22Rv1 (cell line): ENCODE measurements around the gene GPA33.

ENCODE experiments used
- ZFX ChIP-seq: fragments of 450-650 bp; IDR thresholded peaks from 2 replicates; pipeline ENCODE4 v1.6.1; 2017; ENCODE audit warnings: antibody characterized with exemption, borderline replicate concordance
- TF ChIP-seq, protein P1 (sequence below): fragments of 450-650 bp; IDR thresholded peaks from 2 replicates; pipeline ENCODE4 v1.5.1; 2017; ENCODE audit warnings: mild to moderate bottlenecking

DNA sequence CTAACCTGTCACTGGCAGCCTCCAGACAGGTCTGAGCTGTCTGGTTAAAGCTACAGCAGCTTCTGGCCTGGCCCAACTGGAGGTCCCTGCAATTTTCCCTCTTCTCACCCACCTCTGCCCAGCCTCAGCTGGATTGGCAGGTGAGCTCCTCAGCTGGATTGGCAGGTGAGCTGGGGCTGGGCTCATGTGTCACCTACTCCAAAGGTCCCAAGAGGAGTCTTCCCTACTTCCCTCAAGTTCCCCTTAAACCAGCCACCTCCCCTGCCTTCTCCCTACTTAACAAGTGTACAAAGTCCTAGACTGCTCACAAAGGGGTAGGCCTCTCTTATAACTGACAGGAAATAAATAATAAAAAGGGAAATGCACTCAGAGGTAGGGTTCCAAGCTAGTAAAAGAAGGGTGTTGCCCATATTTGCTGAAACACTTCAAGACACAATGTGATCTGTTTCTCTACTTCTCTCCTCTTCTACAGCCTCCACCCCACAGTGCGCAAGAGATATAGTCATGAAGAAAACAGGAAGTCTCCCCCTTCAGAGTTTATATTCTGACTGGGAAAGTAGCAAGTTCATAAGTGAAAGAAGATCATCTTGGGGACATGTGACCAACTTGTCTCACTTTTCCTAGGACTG is at the start of gene GPA33:
- TF ChIP-seq, protein P1, sequence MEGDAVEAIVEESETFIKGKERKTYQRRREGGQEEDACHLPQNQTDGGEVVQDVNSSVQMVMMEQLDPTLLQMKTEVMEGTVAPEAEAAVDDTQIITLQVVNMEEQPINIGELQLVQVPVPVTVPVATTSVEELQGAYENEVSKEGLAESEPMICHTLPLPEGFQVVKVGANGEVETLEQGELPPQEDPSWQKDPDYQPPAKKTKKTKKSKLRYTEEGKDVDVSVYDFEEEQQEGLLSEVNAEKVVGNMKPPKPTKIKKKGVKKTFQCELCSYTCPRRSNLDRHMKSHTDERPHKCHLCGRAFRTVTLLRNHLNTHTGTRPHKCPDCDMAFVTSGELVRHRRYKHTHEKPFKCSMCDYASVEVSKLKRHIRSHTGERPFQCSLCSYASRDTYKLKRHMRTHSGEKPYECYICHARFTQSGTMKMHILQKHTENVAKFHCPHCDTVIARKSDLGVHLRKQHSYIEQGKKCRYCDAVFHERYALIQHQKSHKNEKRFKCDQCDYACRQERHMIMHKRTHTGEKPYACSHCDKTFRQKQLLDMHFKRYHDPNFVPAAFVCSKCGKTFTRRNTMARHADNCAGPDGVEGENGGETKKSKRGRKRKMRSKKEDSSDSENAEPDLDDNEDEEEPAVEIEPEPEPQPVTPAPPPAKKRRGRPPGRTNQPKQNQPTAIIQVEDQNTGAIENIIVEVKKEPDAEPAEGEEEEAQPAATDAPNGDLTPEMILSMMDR: no peak
- TF ChIP-seq ZFX: no peak
